ENCODE data around the gene ROR1.

DNA sequence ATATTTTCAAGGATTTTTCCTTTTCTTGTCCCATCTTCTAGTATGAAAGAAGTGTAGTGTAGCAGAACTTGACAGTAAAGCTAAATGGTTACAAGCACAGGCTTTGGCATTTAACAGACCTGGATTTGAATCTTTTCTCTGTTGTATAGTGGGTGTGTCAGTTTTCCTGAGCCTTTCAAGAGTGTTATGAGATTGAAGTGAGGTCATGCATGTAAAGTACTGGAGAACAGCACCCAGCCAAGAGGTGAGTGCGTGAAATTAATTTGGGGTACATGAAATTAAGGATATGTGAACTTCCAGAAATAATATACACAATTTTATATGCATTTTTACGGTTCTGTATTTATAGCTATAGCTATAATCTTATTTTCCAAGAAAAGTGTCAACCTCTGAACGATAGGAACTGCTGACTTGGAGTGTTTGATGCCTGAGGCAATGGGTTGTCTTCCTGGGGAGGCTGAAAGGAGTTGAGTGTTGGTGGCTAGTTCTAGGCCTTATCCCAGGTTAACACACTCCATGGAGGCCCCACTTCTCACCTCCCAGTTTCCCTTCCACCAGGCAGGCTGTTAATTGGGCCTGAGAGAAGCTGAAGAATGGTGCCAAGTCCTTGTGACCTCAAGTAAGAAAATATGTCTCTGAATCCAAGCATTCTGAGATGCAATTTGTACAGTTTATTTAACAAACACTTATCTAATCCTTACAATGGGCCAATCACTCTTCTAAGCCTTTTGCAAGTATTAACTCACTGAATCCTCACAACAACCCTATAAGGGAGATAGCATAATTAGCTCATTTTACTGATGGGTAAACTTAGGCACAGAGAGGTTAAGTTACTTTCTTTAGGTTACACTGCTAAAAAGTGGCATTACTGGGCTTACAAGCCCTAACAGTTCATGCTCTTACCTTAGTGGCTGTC, 4.4 kb downstream of the ROR1 start:
- TF ChIP-seq, protein P1, sequence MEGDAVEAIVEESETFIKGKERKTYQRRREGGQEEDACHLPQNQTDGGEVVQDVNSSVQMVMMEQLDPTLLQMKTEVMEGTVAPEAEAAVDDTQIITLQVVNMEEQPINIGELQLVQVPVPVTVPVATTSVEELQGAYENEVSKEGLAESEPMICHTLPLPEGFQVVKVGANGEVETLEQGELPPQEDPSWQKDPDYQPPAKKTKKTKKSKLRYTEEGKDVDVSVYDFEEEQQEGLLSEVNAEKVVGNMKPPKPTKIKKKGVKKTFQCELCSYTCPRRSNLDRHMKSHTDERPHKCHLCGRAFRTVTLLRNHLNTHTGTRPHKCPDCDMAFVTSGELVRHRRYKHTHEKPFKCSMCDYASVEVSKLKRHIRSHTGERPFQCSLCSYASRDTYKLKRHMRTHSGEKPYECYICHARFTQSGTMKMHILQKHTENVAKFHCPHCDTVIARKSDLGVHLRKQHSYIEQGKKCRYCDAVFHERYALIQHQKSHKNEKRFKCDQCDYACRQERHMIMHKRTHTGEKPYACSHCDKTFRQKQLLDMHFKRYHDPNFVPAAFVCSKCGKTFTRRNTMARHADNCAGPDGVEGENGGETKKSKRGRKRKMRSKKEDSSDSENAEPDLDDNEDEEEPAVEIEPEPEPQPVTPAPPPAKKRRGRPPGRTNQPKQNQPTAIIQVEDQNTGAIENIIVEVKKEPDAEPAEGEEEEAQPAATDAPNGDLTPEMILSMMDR (IDR thresholded peaks at IDR 0.05), result no peak
- TF ChIP-seq POLR2AphosphoS5 (IDR thresholded peaks at IDR 0.05; ENCODE audit: low read depth, low read length) (no peak), RXRA (IDR thresholded peaks at IDR 0.05; ENCODE audit: borderline replicate concordance, low read depth) (no peak), FOXJ3 (CRISPR knock-in tag; IDR thresholded peaks at IDR 0.05) (no peak), CHD2 (IDR thresholded peaks at IDR 0.05; ENCODE audit: low read length, partially characterized antibody) (no peak)
